Left ventricle myocardium superior (tissue), 1 donor: ENCODE data around the gene HEXD. TPM values are rescaled to one million over a fixed set of nuclear protein-coding genes. Genes with fewer than 3 reads are reported as not detected.
A peak's percentile ranks its signal among the peaks of the same experiment; 100 is the strongest.
"Not testable (repeated sequence)": the region's sequence is repeated elsewhere in the genome, so short reads cannot be mapped to it uniquely, and the experiment has no call there.

Experiments
- ATAC-seq: fragments of 200-7000 bp; cut with Tn5 transposase; one replicate; pipeline ENCODE4 v1.9.1; 2020; ENCODE audit warnings: mild to moderate bottlenecking, moderate library complexity
- DNase-seq: peaks from one replicate; pipeline ENCODE4 v3.0.0-alpha.2; 2020
- intact Hi-C: fragments of 100-400 bp; cut with micrococcal nuclease; formaldehyde crosslinking; loops from one replicate; pipeline ENCODE4 v1.11.0; 2022
- total RNA-seq: library from RNA; stranded (reverse); fragmentation: NEBNext Ultra II Directional; extraction: Animal tissue kit (Norgen Biotek cat#: 25700); gene quantifications from one replicate; pipeline ENCODE4 v1.2.1, GENCODE V29; 2021
- donor health status: DM: no; HTN: yes; CAD: no; lungs with severe emphysema.

Gene HEXD
- total RNA-seq, 1 donor from 2014 or later, result 18.6 TPM

DNA sequence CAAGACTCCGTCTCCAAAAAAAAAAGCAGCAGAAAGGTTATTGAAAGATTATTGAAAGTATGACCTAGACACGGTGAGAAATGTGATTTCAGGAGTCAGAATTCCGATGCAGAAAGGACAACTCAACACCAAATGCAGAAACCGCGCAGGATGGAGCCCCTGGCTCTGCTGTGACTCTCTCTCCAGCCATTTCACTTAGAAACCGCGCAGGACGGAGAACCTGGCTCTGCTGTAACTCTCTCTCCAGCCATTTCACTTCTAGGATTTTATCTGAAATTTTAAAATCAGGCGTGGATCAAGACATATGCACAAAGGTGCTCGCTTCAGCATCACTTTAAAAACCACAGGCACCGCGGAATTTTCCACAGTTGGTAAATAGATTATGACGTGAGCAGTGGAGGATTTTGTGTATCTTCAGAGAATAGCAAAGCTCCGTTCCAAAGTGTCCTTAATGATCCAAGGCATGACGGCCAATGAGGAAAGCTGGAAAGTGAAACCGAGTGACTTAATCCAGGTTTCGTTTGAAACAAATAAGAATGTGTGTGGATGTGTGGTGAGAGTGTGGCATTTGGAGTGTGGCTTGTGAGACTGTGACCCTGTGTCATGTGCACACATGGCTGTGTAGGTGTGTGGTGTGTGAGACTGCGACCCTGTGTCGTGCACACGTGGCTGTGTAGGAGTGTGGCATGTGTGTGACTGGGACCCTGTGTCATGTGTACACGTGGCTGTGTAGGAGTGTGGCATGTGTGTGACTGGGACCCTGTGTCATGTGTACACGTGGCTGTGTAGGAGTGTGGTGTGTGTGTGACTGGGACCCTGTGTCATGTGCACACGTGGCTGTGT lies 37.1 kb upstream of the HEXD start:
- intact Hi-C loops, result no loop called here
- no peak for ATAC-seq
- no peak for DNase-seq

DNA sequence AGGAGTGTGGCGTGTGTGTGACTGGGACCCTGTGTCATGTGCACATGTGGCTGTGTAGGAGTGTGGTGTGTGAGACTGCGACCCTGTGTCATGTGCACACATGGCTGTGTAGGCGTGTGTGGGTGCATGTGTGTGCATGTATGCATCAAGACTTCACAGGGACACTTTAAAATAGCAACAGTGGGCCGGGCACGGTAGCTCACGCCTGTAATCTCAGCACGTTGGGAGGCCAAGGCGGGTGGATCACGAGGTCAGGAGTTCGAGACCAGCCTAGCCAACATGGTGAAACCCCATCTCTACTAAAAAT lies 36.5 kb upstream of the HEXD start:
- intact Hi-C loops, DNase-seq, ATAC-seq: not testable (repeated sequence)

DNA sequence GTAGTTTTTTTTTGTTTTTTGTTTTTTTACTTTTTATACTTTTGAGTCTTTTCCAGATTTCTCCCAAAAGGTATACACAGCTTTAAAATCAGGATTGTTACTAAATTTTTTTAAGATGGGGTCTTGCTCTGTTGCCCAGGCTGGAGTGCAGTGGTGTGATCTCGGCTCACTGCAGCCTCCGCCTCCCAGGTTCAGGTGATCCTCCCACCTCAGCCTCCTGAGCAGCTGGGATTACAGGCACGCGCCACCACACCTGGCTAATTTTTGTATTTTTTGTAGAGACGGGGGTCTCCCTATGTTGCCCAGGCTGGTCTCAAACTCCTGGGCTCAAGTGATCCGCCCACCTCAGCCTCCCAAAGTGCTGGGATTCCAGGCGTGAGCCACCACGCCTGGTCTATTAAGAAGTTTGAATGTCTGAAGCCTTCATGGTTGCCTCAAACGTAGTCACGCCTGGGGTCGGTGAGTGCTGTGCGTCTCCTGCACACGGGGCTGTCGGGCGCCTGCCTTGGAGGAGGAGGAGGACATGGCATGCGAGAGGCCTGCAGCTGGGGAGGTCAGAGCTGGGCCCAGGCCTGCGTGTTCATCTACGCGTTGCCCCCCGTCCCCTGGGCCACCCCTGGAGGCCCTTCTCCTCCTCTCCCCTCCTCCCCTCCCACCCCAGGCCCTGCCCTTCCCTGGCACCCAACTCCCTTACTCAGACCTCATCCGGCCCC lies 35.8 kb upstream of the HEXD start:
- DNase-seq, ATAC-seq, intact Hi-C loops: not testable (repeated sequence)

- no peak for ATAC-seq
- intact Hi-C loops, result no loop called here
- no peak for DNase-seq
Measured at GRCh38 chr17:82382933-82383255, 35.3 kb upstream of the HEXD start.

DNA sequence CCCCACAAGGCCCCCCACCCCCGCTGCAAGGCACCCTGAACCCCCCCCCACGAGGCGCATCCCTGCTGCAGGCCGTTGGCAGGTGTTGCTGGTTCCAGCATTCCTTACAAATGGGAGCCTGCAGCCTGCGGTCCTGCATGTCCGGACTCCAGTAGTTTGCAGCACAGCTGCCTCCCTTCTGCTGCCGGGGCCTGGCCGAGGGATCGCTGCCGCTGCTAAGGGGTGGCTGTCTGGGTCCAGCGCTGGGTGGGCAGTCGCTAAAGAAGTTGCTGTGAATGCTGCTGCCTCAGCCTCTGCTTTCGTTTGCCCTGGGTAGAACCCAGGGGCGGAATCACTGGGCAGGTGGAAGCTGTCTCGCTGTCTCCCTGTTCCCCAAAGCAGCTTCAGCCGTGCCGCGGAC lies 34.7 kb upstream of the HEXD start:
- intact Hi-C loops, result no loop called here
- ATAC-seq, result no peak
- DNase-seq, result peak; percentile 25

GRCh38 chr17:82384051-82384729 lies 34.0 kb upstream of the HEXD start:
- no peak for ATAC-seq
- intact Hi-C loops, result no loop called here
- DNase-seq, result no peak

- ATAC-seq (peak; percentile 86), DNase-seq (peak; percentile 88)
- intact Hi-C loops, result no loop called here
Measured at GRCh38 chr17:82384730-82385481, 33.2 kb upstream of the HEXD start.

DNA sequence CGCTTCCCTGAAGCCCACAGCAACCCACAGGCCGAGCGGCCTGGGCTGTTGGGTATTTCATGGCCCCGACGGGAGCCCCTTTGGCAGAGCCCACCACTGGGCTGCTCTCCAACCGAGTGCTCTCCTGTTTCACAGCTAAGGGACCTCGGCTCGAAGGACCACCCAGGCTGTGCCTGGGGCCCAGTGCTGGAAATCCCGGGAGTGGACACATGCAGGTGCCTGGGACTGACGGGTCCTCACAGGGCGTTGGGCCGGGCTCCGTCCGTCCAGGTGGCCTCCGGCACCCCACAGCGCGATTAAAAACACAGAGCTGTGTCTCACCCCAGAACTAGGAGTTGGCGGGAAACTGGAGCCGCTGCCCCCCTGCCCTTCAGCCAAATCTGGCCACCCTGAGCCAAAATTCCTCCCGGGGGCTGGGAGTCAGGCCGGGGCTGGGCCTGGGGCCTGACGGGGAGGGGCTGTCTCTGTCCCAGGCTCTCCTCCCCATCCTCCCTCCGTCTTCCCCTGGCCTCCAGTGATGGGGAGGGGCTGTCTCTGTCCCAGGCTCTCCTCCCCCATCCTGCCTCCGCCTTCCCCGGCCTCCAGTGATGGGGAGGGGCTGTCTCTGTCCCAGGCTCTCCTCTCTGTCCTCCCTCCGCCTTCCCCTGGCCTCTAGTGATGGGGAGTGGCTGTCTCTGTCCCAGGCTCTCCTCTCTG lies 32.4 kb upstream of the HEXD start:
- intact Hi-C loops, result no loop called here
- ATAC-seq (peak; percentile 49), DNase-seq (peak; percentile 60)

GRCh38 chr17:82386255-82386831 lies 31.8 kb upstream of the HEXD start:
- intact Hi-C loops, result no loop called here
- peak; percentile 49 for ATAC-seq
- peak; percentile 64 for DNase-seq

- no peak for ATAC-seq
- peak; percentile 35 for DNase-seq
- intact Hi-C loops, result no loop called here
Measured at GRCh38 chr17:82386881-82387704, 31.1 kb upstream of the HEXD start.

DNA sequence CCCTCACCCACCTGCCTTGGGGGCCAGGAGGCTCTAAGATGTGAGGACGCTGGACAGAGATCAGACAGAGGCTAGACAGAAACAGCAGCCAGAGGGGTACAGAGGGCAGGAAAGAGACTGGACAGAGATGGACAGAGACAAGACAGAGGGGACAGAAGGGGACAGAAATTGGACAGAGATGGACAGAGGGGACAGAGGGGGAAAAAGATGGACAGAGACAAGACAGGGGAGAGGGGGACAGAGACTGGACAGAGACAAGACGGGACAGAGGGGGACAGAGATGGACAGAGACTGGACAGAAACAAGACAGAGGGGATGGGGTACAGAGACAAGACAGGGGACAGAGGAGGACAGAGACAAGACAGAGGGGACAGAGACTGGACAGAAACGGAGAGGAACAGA lies 30.4 kb upstream of the HEXD start:
- DNase-seq, result peak; percentile 14
- ATAC-seq, result no peak
- intact Hi-C loops, result no loop called here

DNA sequence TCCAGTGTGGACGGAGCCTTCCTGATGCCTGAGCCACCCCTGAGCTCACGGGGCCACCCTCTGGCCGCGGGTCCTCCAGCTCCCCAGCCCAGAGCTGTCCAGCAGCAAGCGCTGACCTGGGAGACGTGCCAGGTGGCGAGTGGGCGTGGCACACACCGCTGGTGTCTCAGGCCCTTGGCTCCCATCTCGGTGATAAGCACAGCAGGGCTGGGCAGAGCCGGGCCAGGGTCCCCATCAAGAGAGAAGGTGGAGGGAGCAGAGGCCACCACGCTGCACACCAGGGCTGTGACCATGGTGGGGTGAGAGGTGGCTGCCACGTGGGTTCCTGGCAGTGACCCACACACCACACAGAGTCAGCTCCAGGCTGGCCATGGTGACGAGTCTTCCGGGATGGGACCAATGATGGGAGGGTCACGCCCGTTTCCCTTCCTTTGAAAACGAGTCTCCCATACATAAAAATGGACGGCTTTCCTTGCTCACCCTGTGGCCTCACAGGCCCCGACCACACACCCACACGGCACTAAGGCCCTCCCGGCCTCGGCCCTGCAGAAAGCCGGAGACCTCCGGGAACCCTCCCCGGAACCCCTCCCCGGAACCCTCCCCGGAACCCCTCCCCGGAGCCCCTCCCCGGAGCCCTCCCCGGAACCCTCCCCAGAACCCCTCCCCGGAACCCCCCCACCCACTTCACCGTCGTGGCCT lies 29.8 kb upstream of the HEXD start:
- ATAC-seq (no peak), DNase-seq (peak; percentile 66)
- intact Hi-C loops, result no loop called here

GRCh38 chr17:82388922-82389283 lies 29.2 kb upstream of the HEXD start:
- DNase-seq (peak; percentile 15), ATAC-seq (no peak)
- intact Hi-C loops, result no loop called here

- no peak for ATAC-seq
- peak; percentile 3 for DNase-seq
- intact Hi-C loops, result no loop called here
Measured at GRCh38 chr17:82389379-82389778, 28.8 kb upstream of the HEXD start.

DNA sequence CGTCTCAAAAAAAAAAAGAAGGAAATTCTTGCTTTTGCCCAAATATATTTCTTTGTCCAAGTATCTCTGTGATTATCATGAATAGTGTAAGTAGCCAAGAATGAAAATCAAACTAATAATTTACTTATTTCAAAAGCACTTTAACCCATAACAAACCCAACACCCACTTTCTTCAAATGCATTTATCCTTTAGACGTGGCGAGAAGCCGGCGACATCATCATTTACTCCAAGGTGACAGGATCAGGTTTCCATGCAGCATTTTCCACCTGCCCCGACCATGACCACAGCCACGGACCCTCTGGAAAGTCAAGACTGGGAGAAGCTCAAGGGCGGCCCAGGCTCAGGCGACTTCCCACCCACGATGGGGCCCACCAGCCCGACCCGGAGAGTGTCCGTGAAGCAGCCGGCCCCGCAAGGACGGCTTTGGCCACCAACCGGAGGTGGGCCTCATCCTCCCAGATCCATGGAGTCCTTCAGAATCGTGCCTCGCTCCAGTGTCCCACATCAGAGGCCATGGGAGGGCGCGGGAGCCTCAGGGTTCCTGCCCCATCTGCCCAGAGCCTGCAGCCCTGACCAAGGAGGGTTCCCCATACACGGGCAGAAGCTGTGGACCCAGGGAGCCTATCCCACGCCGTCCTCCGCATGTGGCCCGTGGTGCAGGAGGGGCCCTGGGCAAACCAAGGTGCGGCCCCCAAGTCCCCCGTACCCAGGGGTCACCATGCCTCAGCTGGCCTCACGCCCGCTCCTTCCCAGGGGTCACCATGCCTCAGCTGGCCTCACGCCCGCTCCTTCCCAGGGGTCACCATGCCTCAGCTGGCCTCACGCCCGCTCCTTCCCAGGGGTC lies 27.9 kb upstream of the HEXD start:
- ATAC-seq, result no peak
- intact Hi-C loops, result no loop called here
- peak; percentile 27 for DNase-seq

DNA sequence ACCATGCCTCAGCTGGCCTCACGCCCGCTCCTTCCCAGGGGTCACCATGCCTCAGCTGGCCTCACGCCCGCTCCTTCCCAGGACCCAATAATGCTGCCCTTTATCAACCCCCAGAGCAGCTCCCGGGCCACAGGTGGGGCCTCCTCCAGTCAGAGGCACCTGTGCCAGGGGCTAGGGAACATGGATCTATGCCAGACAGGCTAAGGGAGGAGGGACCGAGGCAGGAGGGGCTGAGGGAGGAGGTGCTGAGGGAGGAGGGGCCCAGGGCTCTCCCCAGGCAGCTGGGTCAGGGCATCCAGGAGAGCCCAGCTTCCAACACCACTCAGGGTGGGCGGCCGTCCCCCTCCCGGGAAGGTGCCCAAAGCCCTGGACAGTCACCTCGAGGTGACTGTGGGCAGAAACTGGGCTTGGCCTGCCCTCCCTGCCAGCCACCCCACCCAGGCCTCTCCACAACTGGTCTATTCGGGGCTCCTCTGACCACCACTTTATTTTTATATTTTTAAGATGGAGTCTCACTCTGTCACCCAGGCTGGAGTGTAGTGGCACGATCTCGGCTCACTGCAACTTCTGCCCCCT lies 27.2 kb upstream of the HEXD start:
- DNase-seq, result peak; percentile 14
- no peak for ATAC-seq

More for the DNA sequence above, 27.2 kb upstream of the HEXD start:
- intact Hi-C loops, result no loop called here
